ENCODE data around the gene SMIM45.
A peak's percentile ranks its signal among the peaks of the same experiment; 100 is the strongest.
"Not testable (repeated sequence)": the region's sequence is repeated elsewhere in the genome, so short reads cannot be mapped to it uniquely, and the experiment has no call there.

The SMIM45 gene

DNA sequence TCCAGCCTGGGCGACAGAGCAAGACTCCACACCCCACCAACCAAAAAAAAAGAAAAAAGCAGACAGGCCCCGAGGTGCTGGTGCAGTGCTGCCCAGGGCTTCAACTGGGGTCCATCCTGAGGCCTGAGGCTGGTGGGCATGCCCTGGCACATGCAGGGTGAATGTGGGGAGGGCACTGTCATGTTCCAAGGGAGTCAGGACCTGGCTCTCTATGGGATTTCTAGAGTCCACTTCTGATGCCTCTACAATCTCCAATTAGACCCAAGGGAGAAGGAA is 15.1 kb upstream of the SMIM45 start:
- H3K27ac Mint-ChIP-seq: peak overlapping the region; percentile 95 to 100 (median 100)
- H3K4me1 Mint-ChIP-seq: peaks cover 31 to 67% (median 55%) of the 10 kb centered on the region in 3 donors
- peak overlapping the region; percentile 63 to 95 (median 88) for H3K4me3 Mint-ChIP-seq
- peaks cover 2% of the 10 kb centered on the region for H3K36me3 Mint-ChIP-seq
- H3K9me3 Mint-ChIP-seq: no peaks in the 10 kb centered on the region
- no peaks in the 10 kb centered on the region for H3K27me3 Mint-ChIP-seq

DNA sequence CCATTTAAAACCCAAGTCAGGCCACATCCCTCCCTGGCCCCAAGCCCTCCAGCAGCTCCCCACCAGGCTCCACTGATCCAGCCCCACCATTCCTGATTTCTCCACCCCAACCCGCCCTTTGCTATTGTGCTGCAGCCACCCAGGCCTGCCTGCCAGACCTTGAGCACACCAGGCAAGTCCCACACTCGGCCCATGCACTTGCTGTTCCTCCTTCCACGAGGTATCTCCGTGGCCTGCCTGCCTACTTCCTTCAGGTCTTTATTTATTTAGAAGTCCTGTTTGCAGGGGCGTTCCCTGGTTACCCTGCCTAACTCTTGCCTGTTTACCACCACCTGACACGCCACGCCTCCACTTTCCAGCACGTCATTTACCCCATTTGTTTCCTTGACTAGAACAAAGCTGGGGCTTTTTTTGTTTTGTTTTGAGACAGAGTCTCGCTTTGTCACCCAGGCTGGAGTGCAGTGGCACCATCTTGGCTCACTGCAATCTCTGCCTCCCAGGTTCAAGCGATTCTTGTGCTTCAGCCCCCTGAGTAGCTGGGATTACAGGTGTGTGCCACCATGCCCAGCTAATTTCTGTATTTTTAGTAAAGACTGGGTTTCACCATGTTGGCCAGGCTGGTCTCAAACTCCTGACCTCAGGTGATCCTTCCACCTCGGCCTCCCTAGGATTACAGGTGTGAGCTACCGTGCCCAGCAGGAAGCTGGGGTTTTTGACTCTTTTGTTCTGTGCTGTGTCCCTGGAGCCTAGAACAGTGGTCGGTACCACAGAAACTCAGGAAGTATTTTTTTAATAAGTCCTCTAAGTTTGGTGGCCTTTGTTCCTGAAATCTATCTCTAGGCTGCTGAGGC is 11.7 kb upstream of the SMIM45 start:
- H3K4me3 Mint-ChIP-seq: peak overlapping the region; percentile 85 to 96 (median 94)
- peaks cover 23 to 49% (median 46%) of the 10 kb centered on the region in 3 donors for H3K4me1 Mint-ChIP-seq
- peaks cover 2% of the 10 kb centered on the region for H3K36me3 Mint-ChIP-seq
- peak overlapping the region; percentile 95 to 100 (median 100) for H3K27ac Mint-ChIP-seq
- no peaks in the 10 kb centered on the region for H3K9me3 Mint-ChIP-seq
- no peaks in the 10 kb centered on the region for H3K27me3 Mint-ChIP-seq

DNA sequence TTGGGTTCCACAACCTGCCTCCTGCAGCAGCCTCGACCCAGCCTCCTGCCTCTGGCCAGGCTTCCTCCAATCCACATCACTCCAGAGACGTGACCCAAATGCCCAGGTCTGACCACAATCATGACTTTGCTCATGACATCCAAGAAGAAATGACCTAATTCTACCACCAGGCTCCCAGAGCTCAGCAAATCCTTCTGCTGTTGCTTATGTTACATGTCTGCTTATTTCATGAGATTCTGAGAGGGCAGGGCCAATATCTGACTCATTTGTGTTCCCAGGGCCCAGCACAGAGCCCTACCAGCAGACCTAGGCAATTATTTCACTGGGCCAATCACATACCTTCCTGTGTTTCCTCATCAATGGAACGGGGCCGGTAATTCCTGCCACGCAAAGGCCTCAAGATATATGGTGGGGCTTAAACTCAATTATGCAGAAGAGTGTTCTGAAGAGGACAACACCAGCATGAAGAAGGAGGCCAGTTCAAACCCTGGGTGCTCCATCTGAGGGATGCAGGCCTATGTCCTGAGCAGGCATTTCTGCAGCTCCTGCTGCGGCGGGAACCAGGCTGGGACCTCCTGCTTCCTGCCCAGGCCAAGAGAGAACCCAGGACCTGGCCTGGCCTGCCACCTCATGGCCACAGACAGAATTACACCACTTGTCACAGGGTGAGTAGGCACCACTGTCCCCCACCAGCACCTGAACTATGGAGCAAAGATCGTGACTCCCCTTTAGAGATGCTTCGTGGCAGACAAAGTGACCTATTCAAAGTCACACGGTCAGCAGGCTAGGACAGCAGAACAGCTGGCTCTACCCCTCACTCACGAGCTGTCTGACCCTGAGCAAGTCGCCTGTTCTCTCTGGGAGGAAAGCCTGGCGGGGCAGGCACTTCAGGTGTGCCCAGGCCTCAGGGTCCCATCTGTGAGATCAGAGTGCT is 10.9 kb upstream of the SMIM45 start:
- Mint-ChIP-seq H3K4me1 (peaks cover 25 to 45% (median 43%) of the 10 kb centered on the region in 3 donors), H3K27me3 (peaks cover 3% of the 10 kb centered on the region), H3K36me3 (peaks cover 2% of the 10 kb centered on the region), H3K27ac (peak overlapping the region; percentile 95 to 100 (median 100)), H3K9me3 (no peaks in the 10 kb centered on the region), H3K4me3 (peak overlapping the region; percentile 85 to 96 (median 94))

DNA sequence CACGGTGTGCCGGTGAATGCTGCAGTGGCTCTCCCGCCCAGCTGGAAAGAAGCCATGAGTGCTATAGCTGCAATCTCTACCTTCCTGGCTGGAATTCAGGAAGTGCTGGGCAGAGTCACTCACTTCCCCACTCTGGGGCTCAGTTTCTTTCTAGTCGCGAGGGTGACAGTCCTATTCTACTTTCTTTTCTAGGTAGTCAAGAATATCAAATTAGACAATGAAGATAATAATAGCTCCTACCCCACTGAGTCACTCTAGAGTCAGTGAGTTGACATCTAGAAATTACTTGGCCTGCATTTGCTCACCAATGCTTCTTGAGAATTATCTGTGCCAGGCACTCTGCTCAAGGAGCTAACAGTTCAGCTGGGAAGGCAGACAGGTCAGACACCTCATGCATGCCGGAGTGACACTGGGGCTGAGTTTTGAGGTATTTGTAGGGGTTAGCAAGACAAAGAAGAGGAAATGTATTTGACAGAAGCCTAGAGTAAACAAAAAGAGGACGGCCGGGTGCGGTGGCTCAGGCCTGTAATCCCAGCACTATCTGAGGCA is 8.2 kb upstream of the SMIM45 start:
- Mint-ChIP-seq H3K4me3 (peak overlapping the region in 1 of 4 donors; percentile 10), H3K27me3 (peaks cover 3% of the 10 kb centered on the region), H3K9me3 (no peaks in the 10 kb centered on the region), H3K4me1 (peaks cover 22 to 36% (median 27%) of the 10 kb centered on the region in 3 donors), H3K36me3 (peaks cover 2% of the 10 kb centered on the region), H3K27ac (peak overlapping the region; percentile 40 to 81 (median 67))

DNA sequence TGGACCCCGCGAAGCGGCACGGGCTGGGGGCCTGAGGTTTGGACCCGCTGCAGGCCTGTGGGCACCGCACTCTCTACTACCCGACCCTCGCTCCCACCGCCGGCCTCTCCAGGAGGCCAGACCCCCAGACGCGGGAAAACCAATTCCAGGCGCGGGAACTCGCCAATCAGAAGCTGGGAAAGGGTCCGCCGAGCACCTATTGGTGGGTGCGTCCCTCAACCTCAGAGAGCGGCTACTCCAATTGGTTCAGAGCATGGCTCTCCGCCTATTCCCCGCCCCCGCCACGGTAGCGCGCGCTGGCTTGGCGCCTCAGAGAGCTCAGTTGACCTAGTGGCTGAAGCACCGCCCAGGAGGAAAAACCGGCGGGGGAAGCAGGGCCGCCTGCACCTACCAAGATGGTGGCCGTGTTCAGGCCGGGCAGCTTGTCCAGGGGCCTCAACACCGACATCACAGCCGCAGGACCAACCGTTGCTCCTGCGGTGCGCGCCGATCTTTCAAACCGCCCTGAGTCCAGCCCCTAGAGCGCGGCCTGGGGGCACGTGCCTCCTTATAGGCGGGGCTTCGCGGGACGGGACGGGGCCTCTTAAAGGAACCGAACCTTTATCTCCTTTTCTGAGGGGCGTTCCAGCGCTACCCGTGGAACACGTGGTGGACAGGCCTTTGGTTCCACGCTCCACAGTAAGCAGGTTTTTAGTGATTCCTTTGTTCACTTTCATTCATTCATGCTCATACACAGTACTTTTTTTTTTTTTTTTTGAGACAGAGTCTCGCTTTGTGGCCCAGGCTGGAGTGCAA is 5.1 kb upstream of the SMIM45 start, which contains the start of gene CENPM:
Gene CENPM (minus strand): TSS at position 524 of the 795 bp plus-strand sequence. CDS start 76 bp downstream, at position 448.
- peak within 1 kb of the TSS; percentile 87 to 97 (median 93) for H3K4me3 Mint-ChIP-seq
- H3K27me3 Mint-ChIP-seq: peaks cover 3% of the 10 kb centered on the region
- peak within 1 kb of the TSS; percentile 82 to 85 (median 82) for H3K27ac Mint-ChIP-seq
- H3K9me3 Mint-ChIP-seq: no peaks in the 10 kb centered on the region
- peaks cover 22 to 34% (median 32%) of the 10 kb centered on the region in 3 donors for H3K4me1 Mint-ChIP-seq
- no peaks in the 10 kb centered on the region for H3K36me3 Mint-ChIP-seq

DNA sequence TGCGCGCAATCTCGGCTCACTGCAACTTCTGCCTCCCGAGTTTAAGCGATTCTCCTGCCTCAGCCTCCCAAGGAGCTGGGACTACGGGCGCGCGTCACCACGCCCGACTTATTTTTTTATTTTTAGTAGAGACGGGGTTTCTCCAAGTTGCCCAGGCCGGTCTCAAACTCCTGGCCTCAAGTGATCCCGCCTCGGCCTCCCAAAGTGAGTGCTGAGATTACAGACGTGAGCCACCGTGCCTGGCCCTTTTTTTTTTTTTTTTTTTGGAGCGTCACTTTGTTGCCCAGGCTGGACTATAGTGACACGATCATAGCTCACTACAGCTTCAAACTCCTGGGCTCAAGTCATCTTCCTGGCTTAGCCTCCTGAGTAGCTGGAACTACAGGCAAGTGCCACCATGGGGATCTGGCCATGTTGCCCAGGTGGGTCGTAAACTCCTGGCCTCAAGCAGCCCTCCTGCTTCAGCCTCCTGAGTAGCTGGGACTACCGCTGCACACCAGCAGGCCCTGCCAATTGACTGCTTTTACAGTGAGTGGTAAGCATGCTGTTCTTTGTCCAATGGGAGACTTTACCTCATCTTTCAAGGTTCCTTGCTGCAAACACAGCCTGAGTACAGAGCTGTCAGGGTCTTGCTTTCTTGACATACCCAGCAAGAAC is 4.4 kb upstream of the SMIM45 start:
- H3K27me3 Mint-ChIP-seq: peaks cover 3% of the 10 kb centered on the region
- peaks cover 27 to 40% (median 37%) of the 10 kb centered on the region in 3 donors for H3K4me1 Mint-ChIP-seq
- H3K4me3 Mint-ChIP-seq: peak overlapping the region; percentile 87 to 97 (median 93)
- H3K9me3 Mint-ChIP-seq: no peaks in the 10 kb centered on the region
- H3K36me3 Mint-ChIP-seq: peaks cover 2% of the 10 kb centered on the region
- H3K27ac Mint-ChIP-seq: peak overlapping the region; percentile 46 to 82 (median 52)

DNA sequence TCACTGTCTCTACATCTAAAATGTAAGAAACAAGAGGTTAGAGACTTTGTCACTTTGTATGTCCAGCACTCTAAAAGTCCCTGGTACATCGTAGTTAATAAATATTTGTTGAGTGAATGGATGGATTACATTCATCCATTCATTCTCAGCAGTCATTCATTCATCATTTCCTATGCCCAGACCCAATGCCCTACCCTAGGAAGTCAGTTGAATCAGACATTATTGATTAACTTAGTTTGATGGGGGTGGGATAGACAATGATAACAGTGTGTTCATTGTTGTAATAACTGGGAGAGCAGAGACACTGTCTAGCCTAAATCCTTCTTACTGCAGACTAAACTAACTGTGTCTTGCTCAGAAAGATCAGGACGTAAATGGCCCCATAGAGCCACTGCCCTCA is 3.8 kb upstream of the SMIM45 start:
- peak overlapping the region in 1 of 3 donors; percentile 63 for H3K27ac Mint-ChIP-seq

DNA sequence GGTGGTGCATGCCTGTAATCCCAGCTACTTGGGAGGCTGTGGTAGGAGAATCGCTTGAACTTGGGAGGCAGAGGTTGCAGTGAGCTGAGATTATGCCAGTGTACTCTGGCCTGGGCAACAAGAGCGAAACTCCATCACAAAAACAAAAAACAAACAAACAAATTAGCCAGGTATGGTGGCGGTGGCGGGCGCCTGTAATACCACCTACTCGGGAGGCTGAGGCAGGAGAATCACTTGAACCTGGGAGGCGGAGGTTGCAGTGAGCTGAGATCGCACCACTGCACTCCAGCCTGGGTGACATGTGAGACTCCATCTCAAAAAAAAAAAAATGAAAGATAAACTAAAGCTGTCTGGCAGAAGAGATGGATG is 3.0 kb upstream of the SMIM45 start:
- not testable (repeated sequence) for H3K36me3 Mint-ChIP-seq, H3K27me3 Mint-ChIP-seq, H3K9me3 Mint-ChIP-seq
- Mint-ChIP-seq H3K27ac (peak overlapping the region; percentile 44 to 93 (median 76)), H3K4me3 (peak overlapping the region in 3 of 4 donors; percentile 55 to 71 (median 64)), H3K4me1 (peaks cover 27 to 39% (median 35%) of the 10 kb centered on the region in 3 donors)

More for the DNA sequence above, 3.8 kb upstream of the SMIM45 start:
- Mint-ChIP-seq H3K4me3 (peak overlapping the region in 2 of 4 donors; percentile 54 to 57), H3K9me3 (no peaks in the 10 kb centered on the region), H3K36me3 (peaks cover 2% of the 10 kb centered on the region), H3K4me1 (peaks cover 27 to 40% (median 37%) of the 10 kb centered on the region in 3 donors), H3K27me3 (peaks cover 3% of the 10 kb centered on the region)

DNA sequence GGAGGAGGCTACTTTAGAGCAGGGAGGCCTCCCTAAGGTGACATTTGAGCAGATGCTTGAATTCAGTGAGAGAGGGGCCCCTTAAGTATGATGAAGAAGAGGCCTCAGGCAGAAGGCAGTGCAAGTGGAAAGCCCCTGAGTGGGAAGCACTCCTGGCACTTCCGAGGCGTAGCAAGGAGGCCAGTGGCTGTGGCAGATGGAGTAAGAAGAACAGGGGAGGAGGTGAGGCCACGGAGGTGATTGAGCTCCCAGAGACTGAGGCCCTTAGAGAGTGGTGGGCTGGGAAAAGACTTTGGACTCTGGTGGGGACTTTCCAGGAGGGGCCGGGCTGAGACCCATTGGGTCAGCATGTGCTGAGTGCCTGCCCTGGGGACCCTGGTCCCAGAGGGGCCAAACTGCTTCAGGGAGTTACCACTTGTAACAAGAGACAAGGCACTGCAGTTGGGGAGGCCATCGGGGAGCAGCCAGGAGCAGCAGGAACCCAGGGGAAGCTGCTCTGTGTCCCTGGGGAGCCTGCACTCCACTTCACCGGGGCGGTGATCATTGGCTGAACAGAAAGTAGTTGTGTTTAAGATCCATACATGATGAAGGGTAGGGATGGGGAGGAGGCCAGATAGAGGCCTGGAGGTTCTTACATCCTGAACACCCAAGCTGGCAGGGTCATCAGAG is 2.5 kb upstream of the SMIM45 start:
- Mint-ChIP-seq H3K4me1 (peaks cover 27 to 41% (median 37%) of the 10 kb centered on the region in 3 donors), H3K27me3 (peaks cover 3% of the 10 kb centered on the region), H3K36me3 (peaks cover 2% of the 10 kb centered on the region), H3K9me3 (no peaks in the 10 kb centered on the region), H3K27ac (peak overlapping the region; percentile 44 to 93 (median 76)), H3K4me3 (peak overlapping the region in 3 of 4 donors; percentile 55 to 71 (median 64))

DNA sequence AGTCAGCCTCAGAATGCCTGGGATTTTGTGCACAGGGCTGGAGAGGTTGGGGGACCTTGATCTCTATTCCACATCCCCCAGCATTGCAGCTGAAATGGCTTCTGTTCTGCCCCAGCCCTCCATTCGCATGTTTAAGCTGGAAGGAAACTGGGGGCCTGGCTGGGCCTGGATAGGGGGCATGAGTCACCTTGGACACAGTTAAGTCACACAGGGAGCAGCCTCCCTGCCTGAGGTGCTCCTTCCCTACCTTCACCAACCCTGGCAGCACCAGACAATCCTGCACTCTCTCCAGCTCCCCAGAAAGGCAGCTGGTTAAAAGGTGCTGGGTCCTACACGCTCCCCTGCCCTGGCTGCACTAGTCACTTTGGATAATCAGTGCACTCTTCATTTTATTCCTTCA is 763 bp downstream of the SMIM45 start:
- no peaks in the 10 kb centered on the region for H3K27me3 Mint-ChIP-seq
- H3K27ac Mint-ChIP-seq: peak overlapping the region in 1 of 3 donors; percentile 58
- H3K9me3 Mint-ChIP-seq: no peaks in the 10 kb centered on the region
- H3K4me3 Mint-ChIP-seq: no peak overlapping the region
- H3K4me1 Mint-ChIP-seq: peaks cover 26 to 34% (median 33%) of the 10 kb centered on the region in 3 donors
- H3K36me3 Mint-ChIP-seq: peaks cover 2% of the 10 kb centered on the region

DNA sequence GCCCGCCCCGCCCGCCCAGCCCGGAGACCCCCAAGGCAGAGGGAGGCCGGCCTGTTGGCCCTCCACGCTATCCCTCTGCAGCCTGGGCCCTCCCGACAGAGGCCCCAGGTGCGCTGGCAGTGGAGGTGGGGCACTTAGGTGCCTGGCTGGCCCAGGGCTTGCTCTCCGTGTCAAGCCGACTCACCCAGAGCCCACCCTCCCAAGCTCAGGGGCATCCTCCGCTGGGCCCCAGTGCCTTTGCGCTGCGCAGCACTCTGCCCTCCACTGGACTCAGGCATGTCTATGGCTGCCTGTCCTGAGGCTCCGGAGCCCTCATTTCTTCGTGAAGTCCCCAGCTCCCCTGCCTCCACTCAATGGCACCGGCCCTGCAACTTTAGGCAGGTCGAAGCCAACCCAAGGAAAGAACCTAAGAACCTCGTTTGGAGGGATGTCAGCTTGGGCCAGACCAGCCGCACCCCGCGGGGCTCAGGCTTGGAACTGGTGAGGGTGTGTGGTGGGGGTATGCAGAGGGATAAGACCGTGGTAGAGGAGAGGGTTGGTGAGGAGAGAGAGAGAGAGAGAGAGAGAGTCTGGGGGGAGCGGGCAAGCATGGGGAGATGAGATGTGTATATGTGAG is 6.1 kb downstream of the SMIM45 start:
- peak overlapping the region in 2 of 3 donors; percentile 40 to 93 for H3K27ac Mint-ChIP-seq
- H3K4me1 Mint-ChIP-seq: peaks cover 11 to 15% (median 15%) of the 10 kb centered on the region in 3 donors
- peak overlapping the region in 1 of 4 donors; percentile 17 for H3K4me3 Mint-ChIP-seq
- H3K27me3 Mint-ChIP-seq: no peaks in the 10 kb centered on the region
- no peaks in the 10 kb centered on the region for H3K36me3 Mint-ChIP-seq
- no peaks in the 10 kb centered on the region for H3K9me3 Mint-ChIP-seq

DNA sequence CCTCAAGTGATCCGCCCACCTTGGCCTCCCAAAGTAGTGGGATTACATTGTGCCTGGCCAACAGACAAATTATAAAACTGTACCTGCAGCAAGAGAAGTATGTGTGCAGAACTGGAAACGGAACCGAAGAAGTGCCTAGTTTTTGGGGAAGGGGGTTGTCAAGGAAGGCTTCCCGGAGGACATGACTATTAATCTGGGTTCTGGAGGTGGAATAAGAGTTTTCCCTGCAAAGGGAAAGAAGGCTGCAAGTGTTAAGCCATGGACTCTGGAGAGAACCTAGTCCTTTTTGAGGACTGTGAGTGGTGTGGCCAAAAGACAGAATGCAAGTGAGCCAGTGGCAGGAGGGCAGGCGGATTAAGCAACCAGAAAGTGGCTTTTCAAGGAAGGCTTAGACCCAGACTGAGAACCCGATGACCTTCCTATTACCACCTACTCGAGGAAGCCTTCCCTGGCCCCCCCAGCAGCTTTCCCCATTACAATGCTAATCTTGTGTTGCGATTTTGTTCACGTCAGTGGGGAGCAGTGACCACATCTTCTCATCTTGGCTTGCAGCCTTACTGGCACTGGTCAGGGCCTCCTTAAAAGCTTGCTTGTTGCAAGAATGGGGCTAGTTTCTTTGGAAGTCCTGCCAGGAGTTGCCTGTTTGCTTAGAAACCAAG is 11.6 kb downstream of the SMIM45 start:
- no peak overlapping the region for H3K4me3 Mint-ChIP-seq
- H3K27me3 Mint-ChIP-seq: no peaks in the 10 kb centered on the region
- no peaks in the 10 kb centered on the region for H3K36me3 Mint-ChIP-seq
- no peaks in the 10 kb centered on the region for H3K9me3 Mint-ChIP-seq
- H3K4me1 Mint-ChIP-seq: peaks cover 6 to 12% (median 7%) of the 10 kb centered on the region in 3 donors
- H3K27ac Mint-ChIP-seq: no peak overlapping the region

Data from IgD-negative memory B cell (primary cell).